ENCODE data around the gene HSPA4L. TPM values are rescaled to one million over a fixed set of nuclear protein-coding genes. Genes with fewer than 3 reads are reported as not detected.

The HSPA4L gene
- total RNA-seq: 1 to 10 TPM; 4.1 to 4.6 TPM

DNA sequence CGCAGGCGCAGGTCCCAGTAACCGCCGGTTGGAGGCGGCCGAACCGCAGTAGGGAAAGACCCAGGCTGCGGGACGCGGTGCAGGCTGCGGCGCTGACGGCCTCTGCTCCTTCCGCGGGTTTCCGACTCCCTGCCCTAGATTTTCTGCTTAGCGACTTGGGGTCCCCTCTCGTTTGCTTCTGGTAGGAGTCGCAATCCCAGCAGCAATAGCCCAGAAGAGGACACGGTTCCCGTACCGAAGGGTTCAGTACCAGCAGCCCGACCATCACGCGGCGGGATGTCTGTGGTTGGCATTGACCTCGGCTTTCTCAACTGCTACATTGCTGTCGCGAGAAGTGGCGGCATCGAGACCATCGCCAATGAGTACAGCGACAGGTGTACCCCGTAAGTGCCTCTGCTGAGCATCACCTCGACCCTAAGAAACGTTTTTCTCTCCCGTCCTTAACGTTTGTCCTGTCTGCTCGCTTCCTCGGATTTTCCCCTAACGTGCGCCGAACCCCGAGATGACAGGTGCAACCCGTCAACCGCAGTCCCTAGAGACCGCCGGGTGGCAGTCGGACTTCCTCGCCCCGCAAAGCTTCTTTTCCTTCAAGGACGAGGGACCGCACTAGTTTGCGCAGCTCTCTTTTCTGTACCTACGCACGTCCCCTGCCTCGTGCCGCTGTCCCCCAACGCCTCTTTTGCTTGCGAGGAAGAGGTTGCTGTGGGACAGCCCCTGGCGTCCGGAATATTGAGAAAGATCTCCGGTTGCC lies at the start of gene HSPA4L:
TSS of gene HSPA4L (plus strand) at position 48 of the 751 bp plus-strand sequence. CDS start at position 277, 229 bp downstream.
- DNase-seq: peak; percentile 76
- H3K27me3 Mint-ChIP-seq: peaks cover 62% of the 10 kb centered on the region

DNA sequence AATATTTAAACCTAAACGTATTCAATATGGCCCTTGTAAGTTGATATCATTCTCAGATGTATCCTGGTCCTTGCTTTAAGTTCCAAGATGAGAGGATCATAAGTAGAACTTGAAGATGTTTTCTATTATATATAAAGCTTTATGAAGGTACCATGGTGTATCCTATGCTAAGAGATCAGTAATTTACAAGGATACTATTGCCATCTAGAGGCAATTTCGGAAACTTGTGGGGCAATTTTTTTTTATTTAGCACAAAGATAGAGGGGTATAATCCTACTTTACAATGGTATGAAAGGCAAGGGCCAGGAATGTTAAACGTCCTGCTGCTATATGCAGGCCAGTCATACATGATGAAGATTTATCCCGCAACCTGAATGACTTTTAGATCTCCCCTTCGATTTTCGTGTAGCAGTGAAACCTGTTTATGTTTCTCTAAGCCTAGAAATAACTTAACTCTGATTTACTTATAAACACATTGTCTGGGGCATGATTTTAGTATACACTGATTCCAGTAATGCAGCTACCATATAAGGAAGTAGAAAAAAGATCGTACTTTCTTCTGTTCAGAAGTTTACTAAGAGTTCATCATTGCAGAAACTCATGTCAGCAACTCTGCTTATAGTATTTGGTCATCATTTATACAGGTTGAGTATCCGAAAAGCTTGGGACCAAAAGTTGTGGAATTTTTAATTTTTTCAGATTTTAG lies 49.3 kb upstream of the HSPA4L start:
- peaks cover 2% of the 10 kb centered on the region for H3K9me3 Mint-ChIP-seq
- H3K4me1 Mint-ChIP-seq (ENCODE audit: low read depth): no peaks in the 10 kb centered on the region
- H3K27me3 Mint-ChIP-seq: peaks cover 2% of the 10 kb centered on the region
- POLR2A ChIA-PET: no interaction called here
- no peak overlapping the region for H3K27ac Mint-ChIP-seq
- intact Hi-C loops (cut with micrococcal nuclease): loop anchor here (2.0 kb wide), 1 partner anchor 128 kb away; no protein-coding TSS in a partner anchor
- TF ChIP-seq, protein P1, sequence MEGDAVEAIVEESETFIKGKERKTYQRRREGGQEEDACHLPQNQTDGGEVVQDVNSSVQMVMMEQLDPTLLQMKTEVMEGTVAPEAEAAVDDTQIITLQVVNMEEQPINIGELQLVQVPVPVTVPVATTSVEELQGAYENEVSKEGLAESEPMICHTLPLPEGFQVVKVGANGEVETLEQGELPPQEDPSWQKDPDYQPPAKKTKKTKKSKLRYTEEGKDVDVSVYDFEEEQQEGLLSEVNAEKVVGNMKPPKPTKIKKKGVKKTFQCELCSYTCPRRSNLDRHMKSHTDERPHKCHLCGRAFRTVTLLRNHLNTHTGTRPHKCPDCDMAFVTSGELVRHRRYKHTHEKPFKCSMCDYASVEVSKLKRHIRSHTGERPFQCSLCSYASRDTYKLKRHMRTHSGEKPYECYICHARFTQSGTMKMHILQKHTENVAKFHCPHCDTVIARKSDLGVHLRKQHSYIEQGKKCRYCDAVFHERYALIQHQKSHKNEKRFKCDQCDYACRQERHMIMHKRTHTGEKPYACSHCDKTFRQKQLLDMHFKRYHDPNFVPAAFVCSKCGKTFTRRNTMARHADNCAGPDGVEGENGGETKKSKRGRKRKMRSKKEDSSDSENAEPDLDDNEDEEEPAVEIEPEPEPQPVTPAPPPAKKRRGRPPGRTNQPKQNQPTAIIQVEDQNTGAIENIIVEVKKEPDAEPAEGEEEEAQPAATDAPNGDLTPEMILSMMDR (IDR thresholded peaks at IDR 0.05): no peak
- DNase-seq: no peak
- ATAC-seq: no peak
- CTCF ChIA-PET: interaction anchor here (0.6 to 2.9 kb wide), 13 partner anchors 8 to 318 kb away, joined by 3 to 11 read pairs (median 4); partner anchors contain the start of gene HSPA4L
- no peaks in the 10 kb centered on the region for H3K36me3 Mint-ChIP-seq (ENCODE audit: low read depth)
- no peak overlapping the region for H3K4me3 Mint-ChIP-seq

More for the DNA sequence above, at the start of gene HSPA4L:
- peak; percentile 55 for ATAC-seq
- Mint-ChIP-seq H3K36me3 (ENCODE audit: low read depth) (peaks cover 1% of the 10 kb centered on the region), H3K4me1 (ENCODE audit: low read depth) (peaks cover 22% of the 10 kb centered on the region), H3K4me3 (peak within 1 kb of the TSS; percentile 76), H3K9me3 (no peaks in the 10 kb centered on the region), H3K27ac (peak within 1 kb of the TSS; percentile 88)
- ChIA-PET CTCF (interaction anchor here (0.7 to 0.9 kb wide), 2 partner anchors 50 to 269 kb away, joined by 3 read pairs; no protein-coding TSS in a partner anchor), POLR2A (interaction anchor here (1.9 kb wide), 1 partner anchor 278 kb away, joined by 7 read pairs; the partner anchor contains the start of gene LARP1B)
- intact Hi-C loops (cut with micrococcal nuclease): loop anchor here (5.0 kb wide), 1 partner anchor 100 kb away; the partner anchor contains the start of gene PLK4
- TF ChIP-seq, protein P1 (IDR thresholded peaks at IDR 0.05): no peak

DNA sequence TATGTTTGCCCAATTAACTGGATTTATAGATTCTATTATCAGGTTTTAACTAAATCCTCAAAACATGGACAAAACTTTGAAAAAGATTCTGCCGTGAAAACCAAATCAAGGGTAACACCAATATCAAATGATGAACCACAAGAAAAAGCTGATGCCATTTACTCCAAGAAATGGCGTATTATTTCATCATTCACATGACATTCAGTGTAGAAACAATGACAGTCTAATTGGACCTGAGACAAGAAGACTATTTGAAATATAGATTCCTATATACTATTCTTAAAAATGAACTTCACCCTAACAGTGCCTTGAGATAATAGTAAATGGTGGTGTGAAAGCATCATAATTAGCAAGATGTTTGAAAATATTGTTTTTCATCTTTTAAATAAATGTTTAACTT lies 47.1 kb upstream of the HSPA4L start:
- intact Hi-C loops (cut with micrococcal nuclease): no loop called here
- no peak for ATAC-seq
- Mint-ChIP-seq H3K4me1 (ENCODE audit: low read depth) (no peaks in the 10 kb centered on the region), H3K36me3 (ENCODE audit: low read depth) (no peaks in the 10 kb centered on the region), H3K27ac (no peak overlapping the region), H3K4me3 (no peak overlapping the region), H3K27me3 (peaks cover 7% of the 10 kb centered on the region), H3K9me3 (no peaks in the 10 kb centered on the region)
- ChIA-PET POLR2A (no interaction called here), CTCF (no interaction called here)
- TF ChIP-seq, protein P1 (IDR thresholded peaks at IDR 0.05): no peak
- DNase-seq: no peak

DNA sequence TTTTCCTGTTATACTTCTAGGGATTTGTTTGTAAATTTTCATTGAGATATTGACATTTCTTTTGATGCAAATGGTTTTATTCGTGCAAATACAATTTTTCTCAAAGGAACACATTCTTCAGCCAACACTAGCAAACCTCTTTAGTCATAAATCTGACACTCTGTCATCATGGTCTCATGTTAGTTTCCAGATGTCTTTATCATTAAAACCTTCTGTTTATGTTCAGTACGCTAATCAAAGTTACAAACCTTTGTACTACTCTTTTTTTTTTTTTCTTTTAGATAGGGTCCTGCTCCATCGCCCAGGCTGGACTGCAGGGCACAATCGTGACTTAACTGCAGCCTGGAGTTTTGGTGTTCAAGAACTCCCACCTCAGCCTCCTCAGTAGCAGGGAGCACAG lies 44.8 kb upstream of the HSPA4L start:
- H3K36me3 Mint-ChIP-seq (ENCODE audit: low read depth): no peaks in the 10 kb centered on the region
- TF ChIP-seq, protein P1 (IDR thresholded peaks at IDR 0.05): no peak
- H3K4me3 Mint-ChIP-seq: no peak overlapping the region
- H3K27me3 Mint-ChIP-seq: peaks cover 9% of the 10 kb centered on the region
- ChIA-PET POLR2A (no interaction called here), CTCF (no interaction called here)
- H3K9me3 Mint-ChIP-seq: peaks cover 1% of the 10 kb centered on the region
- H3K27ac Mint-ChIP-seq: no peak overlapping the region
- intact Hi-C loops (cut with micrococcal nuclease): no loop called here
- ATAC-seq: no peak
- DNase-seq: no peak
- H3K4me1 Mint-ChIP-seq (ENCODE audit: low read depth): no peaks in the 10 kb centered on the region

DNA sequence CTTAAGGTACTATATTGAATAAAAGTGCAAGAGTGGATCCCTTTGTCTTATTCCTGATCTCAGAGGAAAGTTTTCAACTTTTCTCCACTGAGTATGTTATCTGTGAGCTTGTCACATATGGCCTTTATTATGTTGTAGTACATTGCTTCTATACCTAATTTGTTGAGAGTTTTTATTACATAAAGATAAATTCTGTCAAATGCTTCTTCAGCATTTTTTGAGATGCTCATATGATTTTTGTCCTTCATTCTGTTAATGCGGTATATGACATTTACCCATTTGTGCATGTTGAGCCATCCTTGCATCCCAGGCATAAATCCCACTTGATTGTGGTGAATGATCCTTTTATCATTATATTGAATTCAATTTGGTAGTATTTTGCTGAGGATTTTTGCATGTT lies 40.9 kb upstream of the HSPA4L start:
- Mint-ChIP-seq H3K27ac (no peak overlapping the region), H3K4me3 (no peak overlapping the region), H3K9me3 (peaks cover 5% of the 10 kb centered on the region), H3K4me1 (ENCODE audit: low read depth) (no peaks in the 10 kb centered on the region), H3K36me3 (ENCODE audit: low read depth) (no peaks in the 10 kb centered on the region), H3K27me3 (peaks cover 16% of the 10 kb centered on the region)
- TF ChIP-seq, protein P1 (IDR thresholded peaks at IDR 0.05): no peak
- intact Hi-C loops (cut with micrococcal nuclease): no loop called here
- ChIA-PET CTCF (no interaction called here), POLR2A (no interaction called here)
- no peak for DNase-seq
- no peak for ATAC-seq
